ENCODE data around the gene CASTOR1.

DNA sequence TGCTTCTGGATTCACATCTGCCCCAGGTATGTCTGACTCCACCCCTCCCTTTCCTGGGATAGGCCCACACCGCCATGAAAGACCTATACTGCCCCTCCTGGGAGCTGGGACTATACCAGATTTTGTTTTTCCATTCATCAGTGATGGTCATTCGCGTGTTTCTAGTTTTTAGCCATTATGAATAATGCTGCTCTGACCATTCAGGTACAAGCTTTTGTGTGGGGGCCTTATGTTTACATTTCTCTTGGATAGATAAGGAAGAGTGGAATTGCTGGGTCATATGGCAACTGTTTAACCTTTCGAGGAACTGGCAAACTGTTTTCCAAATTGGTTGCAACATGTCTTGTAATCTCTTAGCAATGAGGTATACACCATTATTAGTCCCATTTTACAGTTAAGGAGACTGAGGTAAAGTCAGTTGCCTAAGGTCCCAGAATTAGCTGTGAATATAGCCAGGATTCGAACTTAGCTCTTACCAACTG lies 38.6 kb upstream of the CASTOR1 start:
- TF ChIP-seq CTCF (IDR thresholded peaks at IDR 0.05) (no peak), POLR2A (IDR thresholded peaks at IDR 0.05) (no peak)

Data from upper lobe of left lung (tissue), 4 donors.